CD4-positive, alpha-beta T cell treated with Interleukin-6 at 100 ng/mL for 8 hours (primary cell): ENCODE data around the gene VTN.

Experiments used
- DNase-seq: peaks from one replicate; pipeline ENCODE4 v3.0.0-alpha.2; 2020; ENCODE audit warnings: mixed read lengths, low spot score

VTN gene

DNA sequence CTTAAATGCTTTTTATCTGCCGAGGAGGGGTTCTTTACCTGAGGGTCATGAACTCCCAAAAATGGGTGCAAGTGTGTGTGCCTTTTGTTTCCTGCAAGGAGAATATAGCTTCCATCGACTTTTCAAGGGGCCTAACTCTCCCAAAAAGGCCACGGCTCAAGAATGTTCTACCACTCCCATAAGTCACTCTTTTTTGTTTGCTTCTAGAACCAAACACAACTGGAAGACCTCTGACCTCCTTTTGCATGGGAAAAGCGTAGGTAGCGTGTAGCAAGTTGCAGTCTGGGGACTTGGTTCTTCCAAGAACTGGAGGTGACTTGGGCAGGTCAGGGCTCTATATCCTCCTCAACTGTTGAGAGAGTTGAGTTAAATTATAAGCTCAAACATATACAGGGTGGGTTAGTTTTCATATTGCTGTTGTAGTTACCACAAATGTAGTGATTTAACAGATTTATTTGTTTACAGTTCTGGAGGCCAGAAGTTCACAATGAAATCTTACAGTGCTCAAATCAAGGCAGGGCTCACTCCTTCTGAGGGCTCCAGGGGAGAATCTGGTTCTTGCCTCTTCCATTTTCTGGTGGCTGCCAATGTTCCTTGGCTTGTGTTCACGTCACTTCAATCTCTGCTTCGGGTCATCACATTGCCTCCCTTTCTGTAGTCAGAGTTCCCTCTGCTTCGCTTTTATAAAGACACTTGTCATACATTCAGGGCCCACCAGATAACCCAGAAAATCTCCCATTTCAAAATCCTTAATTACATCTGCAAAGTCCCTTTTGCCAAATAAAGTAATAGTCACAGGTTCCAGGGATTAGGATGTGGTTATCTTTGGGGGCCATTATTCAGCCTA, 49.7 kb downstream of the VTN start:
- no peak for DNase-seq

DNA sequence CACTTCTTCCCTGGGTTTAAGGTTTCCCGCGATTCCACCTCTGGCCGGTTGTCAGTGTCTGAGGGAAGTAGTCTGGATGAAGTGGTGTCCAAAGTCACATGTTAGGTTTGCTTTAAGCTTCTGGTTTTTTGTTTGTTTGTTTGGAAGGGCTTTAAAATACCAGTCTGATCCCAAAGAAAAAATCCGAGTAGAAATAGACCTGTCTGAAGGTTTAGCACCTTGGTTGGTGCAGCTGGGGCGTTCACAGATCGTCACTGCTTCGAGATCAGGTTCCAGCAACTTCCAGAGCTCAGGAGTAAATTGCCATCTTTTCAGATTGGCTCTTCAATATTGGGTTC, 50.5 kb downstream of the VTN start:
- DNase-seq = no peak

DNA sequence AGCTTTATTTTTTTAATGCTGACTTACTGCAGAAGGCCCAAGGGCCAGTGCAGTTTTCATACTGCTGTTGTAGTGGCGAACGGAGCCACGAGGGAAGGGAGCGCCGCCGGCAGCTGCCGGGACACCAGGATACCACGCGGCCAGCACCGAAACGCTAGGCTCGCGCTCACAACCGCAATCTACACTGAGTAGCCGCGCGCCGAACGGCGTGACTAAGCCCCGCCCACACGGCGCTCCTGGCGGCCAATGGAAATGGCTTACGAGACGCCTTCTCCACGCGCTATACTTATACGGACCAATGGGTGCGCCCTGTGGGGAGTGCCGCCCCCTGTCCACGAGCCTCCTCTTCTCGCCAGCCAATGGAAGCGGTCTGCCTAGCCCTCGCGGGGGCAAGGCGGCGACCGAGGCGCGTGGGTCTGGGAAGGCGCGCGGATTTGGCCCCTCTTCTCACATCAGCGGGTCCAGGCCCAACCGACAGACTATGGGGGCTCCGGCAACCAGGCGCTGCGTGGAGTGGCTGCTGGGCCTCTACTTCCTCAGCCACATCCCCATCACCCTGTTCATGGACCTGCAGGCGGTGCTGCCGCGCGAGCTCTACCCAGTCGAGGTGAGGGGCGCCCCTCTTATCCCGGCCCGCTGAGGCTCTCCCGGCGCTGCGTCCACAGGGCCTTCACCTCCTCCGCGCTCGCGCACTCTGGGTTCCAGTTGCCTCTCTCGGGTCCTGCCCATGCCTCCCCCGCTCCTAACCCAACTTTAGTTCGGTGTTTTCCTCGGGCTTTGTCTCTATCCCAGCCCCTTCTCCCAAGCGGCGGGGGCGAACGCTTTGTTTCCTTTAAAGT, 51.1 kb downstream of the VTN start, which contains the start of gene TMEM97:
TSS of gene TMEM97 (plus strand) at position 442 of the 839 bp plus-strand sequence. CDS start at position 482, 40 bp downstream.
- DNase-seq = peak; percentile 94

DNA sequence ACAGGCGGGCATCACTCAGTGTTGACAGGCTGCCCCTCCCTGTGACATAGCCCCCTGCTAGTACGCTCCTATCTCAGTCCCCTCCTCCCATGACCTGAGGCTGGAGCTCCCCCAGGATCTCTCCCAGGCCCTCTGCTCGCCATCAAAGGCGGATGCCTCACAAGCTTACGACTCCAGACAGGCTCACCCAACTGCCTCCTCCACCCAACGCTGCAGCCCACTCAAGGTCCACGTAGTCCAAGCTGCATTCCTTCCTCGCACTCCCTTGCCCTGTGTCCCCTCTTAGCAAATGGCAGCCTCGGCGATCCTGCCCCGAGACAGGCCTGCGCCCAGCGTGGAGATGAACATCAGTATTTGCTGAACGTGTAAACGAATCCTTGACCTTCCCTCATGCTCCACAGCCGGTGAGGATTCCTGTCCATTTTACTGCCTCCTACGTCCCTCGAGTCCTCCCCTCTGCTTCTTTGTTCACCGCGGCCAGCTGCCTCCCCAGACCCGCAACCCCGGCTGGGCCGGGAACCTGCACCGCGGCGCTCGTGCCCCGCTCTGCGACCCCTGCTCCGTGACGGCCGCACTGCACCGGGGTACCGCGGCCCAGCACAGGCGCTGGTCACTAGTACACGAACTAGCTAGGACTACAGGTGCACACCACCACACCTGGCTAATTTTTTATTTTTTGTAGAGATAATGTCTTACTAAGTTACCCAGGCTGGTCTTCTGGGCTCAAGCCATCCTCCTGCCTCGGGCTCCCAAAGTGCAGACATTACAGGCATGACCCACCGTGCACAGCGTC, 51.9 kb downstream of the VTN start:
- no peak for DNase-seq
